C4-2B (cell line): ENCODE data around the gene CCDC8.
"Not testable (repeated sequence)": the region's sequence is repeated elsewhere in the genome, so short reads cannot be mapped to it uniquely, and the experiment has no call there.

Experiments used
- CTCF ChIP-seq: fragments of 450-650 bp; conservative IDR thresholded peaks from 2 replicates; pipeline ENCODE4 v1.5.1; 2017; ENCODE audit warnings: mild to moderate bottlenecking
- ZFX ChIP-seq: fragments of 450-650 bp; IDR thresholded peaks from 2 replicates; pipeline ENCODE4 v1.6.1; 2017

GRCh38 chr19:46375476-46376067, 37.8 kb downstream of the CCDC8 start:
- TF ChIP-seq CTCF, ZFX: not testable (repeated sequence)
